ENCODE measurements around the gene KCNH1. TPM values are rescaled to one million over a fixed set of nuclear protein-coding genes. Genes with fewer than 3 reads are reported as not detected.

KCNH1 gene
- total RNA-seq, 1 experiment from 2014 or later: not detected

DNA sequence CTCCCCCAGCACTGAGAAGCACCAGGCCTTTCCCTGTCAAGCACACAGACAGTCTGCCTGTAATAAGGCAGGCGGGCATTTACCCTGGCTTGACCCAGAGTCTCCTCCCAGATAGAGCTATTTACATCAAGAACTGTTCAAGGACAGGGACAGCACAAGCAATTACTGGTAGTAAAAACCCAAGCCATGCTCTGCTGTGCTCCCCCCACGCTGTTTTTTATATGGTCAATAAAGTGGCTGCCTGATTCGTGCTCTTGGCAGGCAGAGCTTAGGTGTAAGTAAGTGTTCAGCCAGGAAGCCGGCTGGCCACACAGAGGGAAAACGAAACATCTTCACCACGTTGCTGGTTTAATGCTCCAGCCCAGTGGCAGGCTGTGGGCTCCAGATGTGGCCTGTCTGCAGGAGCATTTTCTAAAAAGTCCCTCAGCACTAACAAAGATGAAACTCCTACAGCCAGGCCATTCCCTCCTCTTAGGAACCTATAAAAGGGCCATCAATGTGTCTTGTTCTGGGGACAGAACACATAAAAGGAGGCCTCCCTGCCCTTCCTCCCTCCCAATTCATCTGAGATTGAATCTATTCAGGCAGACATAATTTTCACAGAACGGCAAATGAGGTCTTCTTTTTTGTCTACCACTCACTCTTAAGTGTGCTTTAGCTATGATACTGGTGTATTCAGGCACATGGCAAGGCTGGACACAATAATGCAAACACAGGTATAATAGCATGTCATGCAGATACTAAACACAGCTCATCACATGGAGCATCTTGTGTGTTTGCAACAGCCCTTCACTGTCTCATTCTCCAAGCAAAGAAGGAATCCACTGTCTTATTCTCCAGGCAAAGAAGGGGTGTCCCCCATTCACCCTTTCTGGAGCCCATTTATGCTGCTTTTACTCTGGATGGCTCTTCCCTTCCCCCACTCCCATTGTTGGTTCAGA lies 426.4 kb downstream of the KCNH1 start:
- no peaks in the 10 kb centered on the region for H3K4me1 ChIP-seq (ENCODE audit: control insufficient read depth in 1 of 2, insufficient read depth in 2 of 2, low read length in 2 of 2)
- no peak overlapping the region for H3K9ac ChIP-seq (ENCODE audit: low read length)
- no peak for TF ChIP-seq TCF7L2 (IDR thresholded peaks at IDR 0.05; ENCODE audit: borderline replicate concordance, extremely low read depth, insufficient read depth, insufficient read length)
- no TSS peak for BruUV-seq (replicated peaks)
- ATAC-seq: no peak
- H3K9me2 ChIP-seq (ENCODE audit: insufficient read depth): no peaks in the 10 kb centered on the region
- CTCF ChIA-PET: no interaction called here
- no peaks in the 10 kb centered on the region for H3K36me3 ChIP-seq (ENCODE audit: control insufficient read depth in 1 of 2, insufficient read depth in 2 of 2, low read length in 2 of 2)
- peaks cover 34% of the 10 kb centered on the region for H3K27me3 ChIP-seq (ENCODE audit: insufficient read depth, low read length)
- H3K27ac ChIP-seq (ENCODE audit: low read depth, low read length): no peak overlapping the region
- POLR2A ChIA-PET: no interaction called here
- no peaks in the 10 kb centered on the region for H4K20me1 ChIP-seq (ENCODE audit: insufficient read depth)
- intact Hi-C loops (cut with micrococcal nuclease): no loop called here
- no peak for DNase-seq (ENCODE audit: low read depth, low spot score)
- H2AFZ ChIP-seq (ENCODE audit: low read depth, low read length, poor library complexity, severe bottlenecking): no peak overlapping the region
- RAD21 ChIA-PET (ENCODE audit: low non-redundant PET in 1 of 2, low total read pairs in 2 of 2, uncharacterized antibody in 2 of 2, unreplicated experiment in 2 of 2): no interaction called here
- H3K79me2 ChIP-seq (ENCODE audit: insufficient read depth, low read length): no peaks in the 10 kb centered on the region
- no peaks in the 10 kb centered on the region for H3K9me3 ChIP-seq (ENCODE audit: control insufficient read depth in 1 of 2, insufficient read depth in 1 of 2, low read depth in 1 of 2, low read length in 2 of 2)
- no peak overlapping the region for H3K4me3 ChIP-seq (replicated peaks in 1 of 2; ENCODE audit: low read depth in 1 of 2, low read length in 2 of 2)
- H3K4me2 ChIP-seq (ENCODE audit: low read length): no peak overlapping the region

DNA sequence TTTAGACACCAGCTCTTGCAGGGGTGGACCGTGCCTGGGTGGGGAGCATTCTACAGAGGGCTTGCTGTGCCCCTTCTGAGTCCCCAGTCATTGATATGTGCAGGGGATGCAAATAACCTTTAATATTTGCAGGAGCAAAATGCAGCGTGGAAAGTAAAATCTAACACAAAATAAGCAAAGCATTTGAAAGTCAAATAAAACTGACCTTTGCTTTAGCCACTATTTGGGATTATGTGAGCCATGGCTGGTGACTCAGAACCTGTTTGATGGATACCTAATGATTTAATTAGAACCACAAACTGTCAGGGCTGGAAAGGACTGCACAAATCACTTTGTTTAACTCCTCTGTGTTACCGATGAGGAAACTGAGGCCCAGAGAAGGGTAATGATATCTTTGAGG lies 427.7 kb downstream of the KCNH1 start:
- ChIA-PET POLR2A (no interaction called here), RAD21 (ENCODE audit: low non-redundant PET in 1 of 2, low total read pairs in 2 of 2, uncharacterized antibody in 2 of 2, unreplicated experiment in 2 of 2) (no interaction called here), CTCF (no interaction called here)
- DNase-seq (ENCODE audit: low read depth, low spot score) (no peak), ATAC-seq (no peak)
- Histone ChIP-seq H3K4me2 (ENCODE audit: low read length) (no peak overlapping the region), H3K9me3 (ENCODE audit: control insufficient read depth in 1 of 2, insufficient read depth in 1 of 2, low read depth in 1 of 2, low read length in 2 of 2) (no peaks in the 10 kb centered on the region), H3K27ac (ENCODE audit: low read depth, low read length) (no peak overlapping the region), H3K9me2 (ENCODE audit: insufficient read depth) (no peaks in the 10 kb centered on the region), H3K79me2 (ENCODE audit: insufficient read depth, low read length) (no peaks in the 10 kb centered on the region), H3K36me3 (ENCODE audit: control insufficient read depth in 1 of 2, insufficient read depth in 2 of 2, low read length in 2 of 2) (no peaks in the 10 kb centered on the region), H3K27me3 (ENCODE audit: insufficient read depth, low read length) (peaks cover 39% of the 10 kb centered on the region), H3K4me3 (replicated peaks in 1 of 2; ENCODE audit: low read depth in 1 of 2, low read length in 2 of 2) (no peak overlapping the region), H2AFZ (ENCODE audit: low read depth, low read length, poor library complexity, severe bottlenecking) (no peak overlapping the region), H3K4me1 (ENCODE audit: control insufficient read depth in 1 of 2, insufficient read depth in 2 of 2, low read length in 2 of 2) (no peaks in the 10 kb centered on the region), H3K9ac (ENCODE audit: low read length) (no peak overlapping the region), H4K20me1 (ENCODE audit: insufficient read depth) (no peaks in the 10 kb centered on the region)
- BruUV-seq (replicated peaks): no TSS peak
- intact Hi-C loops (cut with micrococcal nuclease): no loop called here
- TF ChIP-seq, protein P1, sequence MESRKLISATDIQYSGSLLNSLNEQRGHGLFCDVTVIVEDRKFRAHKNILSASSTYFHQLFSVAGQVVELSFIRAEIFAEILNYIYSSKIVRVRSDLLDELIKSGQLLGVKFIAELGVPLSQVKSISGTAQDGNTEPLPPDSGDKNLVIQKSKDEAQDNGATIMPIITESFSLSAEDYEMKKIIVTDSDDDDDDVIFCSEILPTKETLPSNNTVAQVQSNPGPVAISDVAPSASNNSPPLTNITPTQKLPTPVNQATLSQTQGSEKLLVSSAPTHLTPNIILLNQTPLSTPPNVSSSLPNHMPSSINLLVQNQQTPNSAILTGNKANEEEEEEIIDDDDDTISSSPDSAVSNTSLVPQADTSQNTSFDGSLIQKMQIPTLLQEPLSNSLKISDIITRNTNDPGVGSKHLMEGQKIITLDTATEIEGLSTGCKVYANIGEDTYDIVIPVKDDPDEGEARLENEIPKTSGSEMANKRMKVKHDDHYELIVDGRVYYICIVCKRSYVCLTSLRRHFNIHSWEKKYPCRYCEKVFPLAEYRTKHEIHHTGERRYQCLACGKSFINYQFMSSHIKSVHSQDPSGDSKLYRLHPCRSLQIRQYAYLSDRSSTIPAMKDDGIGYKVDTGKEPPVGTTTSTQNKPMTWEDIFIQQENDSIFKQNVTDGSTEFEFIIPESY (IDR thresholded peaks at IDR 0.05; ENCODE audit: extremely low read depth, insufficient replicate concordance, low read length): no peak
- TF ChIP-seq EGR1 (IDR thresholded peaks at IDR 0.05; ENCODE audit: low read depth) (no peak), SRF (IDR thresholded peaks at IDR 0.05; ENCODE audit: low read depth) (no peak), RAD21 (IDR thresholded peaks at IDR 0.05; ENCODE audit: low read depth) (no peak), REST (IDR thresholded peaks at IDR 0.05; ENCODE audit: low read depth) (no peak), EZH2 (IDR thresholded peaks at IDR 0.05) (no peak), CEBPB (IDR thresholded peaks at IDR 0.05; ENCODE audit: low read depth) (no peak), SIN3A (IDR thresholded peaks at IDR 0.05; ENCODE audit: low read depth) (no peak), ZNF274 (IDR thresholded peaks at IDR 0.05; ENCODE audit: low read depth, low read length) (no peak)
- TF ChIP-seq, protein P2, sequence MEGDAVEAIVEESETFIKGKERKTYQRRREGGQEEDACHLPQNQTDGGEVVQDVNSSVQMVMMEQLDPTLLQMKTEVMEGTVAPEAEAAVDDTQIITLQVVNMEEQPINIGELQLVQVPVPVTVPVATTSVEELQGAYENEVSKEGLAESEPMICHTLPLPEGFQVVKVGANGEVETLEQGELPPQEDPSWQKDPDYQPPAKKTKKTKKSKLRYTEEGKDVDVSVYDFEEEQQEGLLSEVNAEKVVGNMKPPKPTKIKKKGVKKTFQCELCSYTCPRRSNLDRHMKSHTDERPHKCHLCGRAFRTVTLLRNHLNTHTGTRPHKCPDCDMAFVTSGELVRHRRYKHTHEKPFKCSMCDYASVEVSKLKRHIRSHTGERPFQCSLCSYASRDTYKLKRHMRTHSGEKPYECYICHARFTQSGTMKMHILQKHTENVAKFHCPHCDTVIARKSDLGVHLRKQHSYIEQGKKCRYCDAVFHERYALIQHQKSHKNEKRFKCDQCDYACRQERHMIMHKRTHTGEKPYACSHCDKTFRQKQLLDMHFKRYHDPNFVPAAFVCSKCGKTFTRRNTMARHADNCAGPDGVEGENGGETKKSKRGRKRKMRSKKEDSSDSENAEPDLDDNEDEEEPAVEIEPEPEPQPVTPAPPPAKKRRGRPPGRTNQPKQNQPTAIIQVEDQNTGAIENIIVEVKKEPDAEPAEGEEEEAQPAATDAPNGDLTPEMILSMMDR (IDR thresholded peaks at IDR 0.05 in 2 of 3, conservative IDR thresholded peaks at IDR 0.05 in 1 of 3; ENCODE audit: borderline replicate concordance in 1 of 3, insufficient read depth in 1 of 3, low read depth in 2 of 3, low read length in 2 of 3): no peak

All from HCT116 (cell line).